Activated CD4-positive, alpha-beta T cell treated with anti-CD3 and anti-CD28 coated beads, Interleukin-2, amount 50 U/mL, for 24 hours (primary cell): Measurements from ENCODE around the gene COL9A3.

Experiments used
- DNase-seq, 2 donors: peaks; one replicate each; pipeline ENCODE4 v3.0.0-alpha.2; 2020; ENCODE audit warnings: low read depth in 1 of 2, low spot score in 1 of 2

COL9A3 gene

DNA sequence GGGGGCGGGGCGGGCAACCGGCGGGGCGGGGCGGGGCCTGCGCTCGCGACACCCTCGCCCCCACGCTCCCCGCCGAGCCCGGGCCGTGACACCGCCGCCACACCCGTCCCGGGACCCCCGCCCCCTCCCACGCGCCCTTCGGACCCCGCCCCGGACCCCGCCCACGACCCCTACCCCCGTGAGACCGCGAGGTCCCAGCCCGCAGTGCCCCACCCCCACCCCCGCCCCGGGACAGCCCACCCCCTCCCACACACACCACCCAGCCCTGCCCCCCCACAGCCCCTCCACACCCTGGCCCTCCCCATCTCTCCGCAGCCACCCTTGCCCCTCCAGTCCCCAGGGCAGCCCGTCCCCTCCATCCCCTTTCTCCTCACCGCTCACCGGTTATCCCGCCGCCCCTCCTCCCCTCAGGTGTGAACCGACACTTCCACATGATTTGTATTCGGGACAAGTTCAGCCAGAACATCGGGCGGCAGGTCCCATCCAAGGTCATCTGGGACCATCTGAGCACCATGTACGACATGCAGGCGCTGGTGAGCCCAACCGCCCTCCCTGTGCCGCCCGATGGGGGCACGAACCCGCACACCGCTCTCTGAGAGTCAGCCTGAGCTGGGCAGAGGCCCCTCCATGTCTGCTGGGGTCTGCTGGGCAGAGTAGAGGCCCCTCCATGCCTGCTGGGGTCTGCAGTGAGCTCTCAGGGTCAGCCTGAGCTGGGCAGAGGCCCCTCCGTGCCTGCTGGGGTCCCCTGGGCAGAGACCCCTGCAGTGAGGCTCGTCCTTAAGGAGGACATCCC, 20.0 kb upstream of the COL9A3 start:
- no peak for DNase-seq

DNA sequence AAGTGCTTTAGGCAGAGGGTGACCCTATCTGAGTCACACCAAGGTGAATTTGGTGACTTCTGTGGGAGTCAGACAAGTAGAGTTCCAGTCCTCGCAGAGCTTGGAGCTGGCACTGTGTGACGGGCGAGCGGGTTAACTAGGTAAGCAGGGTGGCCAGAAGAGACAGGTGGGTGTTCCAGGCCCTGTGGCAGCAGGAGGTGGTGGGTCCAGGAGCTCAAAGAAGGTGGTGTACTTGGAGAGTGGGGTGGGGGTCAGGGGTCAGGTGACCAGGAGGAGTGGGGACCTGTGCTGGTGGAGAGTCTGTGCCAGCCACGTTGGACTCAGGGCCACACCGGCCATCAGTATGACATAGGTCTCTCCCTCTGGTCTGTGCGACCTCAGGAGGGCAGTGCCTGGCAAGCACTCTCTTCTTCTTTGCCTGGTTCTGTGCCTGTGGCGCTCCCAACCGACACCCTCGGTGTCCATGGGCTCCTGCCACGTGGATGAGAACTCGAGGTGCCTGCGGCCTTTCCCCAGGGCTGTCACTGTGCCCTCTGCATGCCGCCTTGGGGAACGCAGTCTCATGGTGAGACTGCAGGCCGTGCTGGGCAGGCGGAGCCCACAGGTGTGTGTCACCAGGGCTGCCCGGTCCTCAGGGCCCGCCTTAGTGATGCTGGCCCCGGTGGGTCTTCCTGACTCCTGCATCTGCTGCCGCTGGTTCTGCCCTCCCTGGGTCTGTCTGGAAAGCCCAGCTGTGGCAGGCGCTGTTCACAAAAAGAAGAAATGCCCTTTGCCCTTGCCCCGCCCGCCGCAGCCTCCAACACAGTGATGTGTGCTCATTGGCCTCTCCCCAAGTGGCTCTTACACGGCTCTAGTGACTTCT, 18.9 kb upstream of the COL9A3 start:
- DNase-seq: no peak

GRCh38 chr20:62799036-62799435, 17.8 kb upstream of the COL9A3 start:
- no peak for DNase-seq

DNA sequence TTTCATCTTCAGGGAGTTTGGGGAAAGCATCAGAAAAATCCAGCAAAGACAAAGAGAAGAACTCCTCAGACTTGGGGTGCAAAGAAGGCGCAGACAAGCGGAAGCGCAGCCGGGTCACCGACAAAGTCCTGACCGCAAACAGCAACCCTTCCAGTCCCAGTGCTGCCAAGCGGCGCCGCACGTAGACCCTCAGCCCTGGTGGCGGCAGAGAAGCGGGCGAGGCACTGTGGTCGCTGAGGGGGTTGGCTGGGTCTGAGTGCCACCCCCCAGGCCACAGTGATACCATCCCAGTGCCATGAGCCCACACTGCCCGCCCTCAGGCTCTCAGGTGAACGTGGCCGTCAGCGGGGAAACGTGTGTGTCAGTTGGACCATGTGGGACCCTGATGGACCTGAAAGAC, 17.4 kb upstream of the COL9A3 start:
- no peak for DNase-seq

DNA sequence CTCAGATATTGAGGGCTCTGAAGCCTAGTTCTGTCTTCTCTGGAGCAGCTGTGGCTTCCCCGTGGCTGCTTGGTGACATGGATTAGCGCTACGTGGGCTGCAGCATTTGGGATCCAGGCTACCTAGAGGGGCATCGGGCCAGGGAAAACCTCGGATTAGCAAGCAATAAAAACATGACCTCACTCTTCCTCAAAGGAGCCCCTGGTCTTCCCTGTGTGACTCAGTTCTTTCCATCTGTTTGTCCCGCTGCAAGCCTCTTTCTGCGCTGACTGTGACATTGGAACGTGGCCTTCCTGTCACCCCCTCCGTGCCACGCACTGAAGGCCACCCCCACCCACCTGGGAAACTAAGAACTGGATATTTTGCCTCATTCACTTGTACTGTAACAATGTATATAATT, 17.0 kb upstream of the COL9A3 start:
- no peak for DNase-seq

GRCh38 chr20:62800314-62801259, 16.3 kb upstream of the COL9A3 start:
- DNase-seq: no peak

DNA sequence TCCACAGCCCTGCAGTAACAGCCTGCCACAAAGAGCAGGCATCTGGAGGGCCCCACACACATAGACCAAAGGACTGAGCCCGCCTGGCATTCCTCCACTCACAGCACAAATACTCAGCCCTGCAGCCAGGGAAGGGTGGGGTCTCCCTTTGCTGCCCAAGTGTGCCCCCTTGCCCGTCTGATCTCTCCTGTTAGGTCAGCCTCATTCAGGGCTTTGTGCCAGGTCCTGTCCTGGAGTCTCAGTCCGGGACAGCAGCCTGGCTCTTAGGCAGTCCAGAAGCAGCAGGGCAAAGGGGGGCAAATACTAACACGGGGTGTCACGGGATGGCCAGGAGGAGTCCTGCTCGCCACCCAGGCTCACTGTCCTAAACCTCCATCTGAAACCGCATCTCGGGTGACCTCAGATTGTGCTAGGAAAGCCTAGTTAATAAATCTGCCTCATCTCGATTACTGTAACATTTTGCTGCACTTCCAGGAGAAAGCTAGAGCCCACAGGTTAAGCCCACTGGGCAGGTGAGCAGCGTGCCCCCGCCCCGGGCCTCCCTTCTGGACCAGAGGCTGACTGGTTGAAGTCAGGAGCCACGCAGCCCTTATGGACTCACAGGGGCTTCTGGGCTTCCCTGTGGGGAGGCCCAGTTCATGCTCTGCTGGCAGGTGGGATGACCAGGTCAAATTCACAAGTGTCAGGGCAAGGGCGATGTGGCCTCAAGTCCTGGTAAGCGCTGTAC, 15.4 kb upstream of the COL9A3 start:
- DNase-seq: no peak

DNA sequence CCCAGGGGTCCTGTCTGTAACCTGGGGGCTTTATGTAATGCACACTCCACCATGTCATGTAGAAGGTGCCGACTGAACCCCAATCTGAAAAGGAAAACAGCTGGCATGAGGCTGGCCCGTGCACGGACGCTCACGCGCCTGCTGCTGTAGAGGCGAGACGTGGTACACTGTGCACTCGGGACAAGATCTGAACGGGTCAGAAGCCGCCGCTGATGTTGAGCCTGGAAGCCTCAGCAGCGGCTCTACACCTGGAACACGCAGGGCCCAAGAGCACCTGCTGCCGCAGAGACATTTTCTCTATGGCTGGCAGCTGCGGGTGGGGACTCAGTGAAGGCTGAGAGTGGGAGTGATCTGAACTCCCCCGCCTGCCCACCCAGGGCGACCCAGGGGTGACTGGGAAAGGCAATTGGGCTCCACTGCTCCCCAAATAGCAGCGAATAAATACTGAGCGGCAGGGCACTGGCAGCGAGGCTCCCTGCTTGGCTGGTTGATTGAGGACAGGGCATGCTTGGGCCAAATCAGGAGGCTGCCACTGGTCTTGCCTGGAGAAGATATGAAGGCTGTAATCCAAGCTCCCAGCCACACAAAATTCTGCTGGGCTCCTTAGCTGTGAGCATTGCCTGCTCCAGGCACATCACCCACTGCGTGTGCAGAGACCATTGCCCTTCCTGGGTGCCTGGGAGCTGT, 14.7 kb upstream of the COL9A3 start:
- DNase-seq: no peak

DNA sequence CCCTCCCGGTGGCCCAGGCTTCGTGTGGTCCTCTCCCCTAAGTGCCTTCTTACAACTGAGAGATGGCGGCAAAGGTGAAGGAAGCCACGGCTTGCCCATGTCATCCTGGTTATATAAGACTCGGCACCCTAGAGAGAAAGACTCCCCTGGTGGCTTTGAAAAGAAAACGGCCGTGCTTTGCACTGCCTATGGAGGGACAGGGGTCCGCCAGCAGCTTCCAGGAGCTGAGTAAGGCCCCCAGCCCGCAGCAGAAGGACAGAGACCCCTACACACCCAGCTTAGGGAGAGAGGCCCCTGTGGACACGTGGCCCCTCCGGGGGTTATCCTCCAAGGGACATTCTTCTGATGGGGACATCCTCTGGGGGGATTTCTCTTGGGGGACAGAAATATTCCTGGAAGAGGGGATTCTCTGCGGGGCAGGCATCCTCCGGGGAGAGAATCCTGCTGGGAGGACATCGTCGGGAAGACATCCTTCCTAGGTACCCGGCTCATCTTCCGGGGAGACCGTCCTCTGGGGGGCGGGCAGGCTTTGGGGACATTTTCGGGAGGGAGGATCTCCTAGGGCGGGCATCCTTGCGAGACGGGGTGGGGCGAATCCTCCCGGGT, 12.7 kb upstream of the COL9A3 start:
- DNase-seq: no peak

DNA sequence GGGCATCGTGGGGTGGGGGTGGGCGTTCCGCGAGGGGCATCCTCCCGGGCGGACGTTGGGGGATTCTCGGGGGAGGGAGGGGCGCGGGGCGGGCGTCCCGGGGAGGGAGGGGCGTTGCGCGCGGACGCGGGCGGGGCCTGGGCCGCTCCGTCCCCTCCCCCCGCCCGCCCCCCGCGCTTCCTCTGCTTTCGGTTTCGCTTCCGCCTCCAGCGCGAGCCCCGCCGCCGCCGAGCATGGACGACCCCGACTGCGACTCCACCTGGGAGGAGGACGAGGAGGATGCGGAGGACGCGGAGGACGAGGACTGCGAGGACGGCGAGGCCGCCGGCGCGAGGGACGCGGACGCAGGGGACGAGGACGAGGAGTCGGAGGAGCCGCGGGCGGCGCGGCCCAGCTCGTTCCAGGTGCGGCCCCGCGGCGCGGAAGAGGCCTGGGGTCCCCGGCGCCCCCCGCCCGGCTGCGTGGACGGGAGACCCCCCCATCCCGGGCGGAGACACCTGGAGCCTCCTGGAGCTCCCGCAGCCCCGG, 12.2 kb upstream of the COL9A3 start, which contains the start of gene OGFR:
TSS of gene OGFR (plus strand) at position 209 of the 528 bp plus-strand sequence. CDS start at position 234, 25 bp downstream.
- DNase-seq: peak; percentile 44 to 51

DNA sequence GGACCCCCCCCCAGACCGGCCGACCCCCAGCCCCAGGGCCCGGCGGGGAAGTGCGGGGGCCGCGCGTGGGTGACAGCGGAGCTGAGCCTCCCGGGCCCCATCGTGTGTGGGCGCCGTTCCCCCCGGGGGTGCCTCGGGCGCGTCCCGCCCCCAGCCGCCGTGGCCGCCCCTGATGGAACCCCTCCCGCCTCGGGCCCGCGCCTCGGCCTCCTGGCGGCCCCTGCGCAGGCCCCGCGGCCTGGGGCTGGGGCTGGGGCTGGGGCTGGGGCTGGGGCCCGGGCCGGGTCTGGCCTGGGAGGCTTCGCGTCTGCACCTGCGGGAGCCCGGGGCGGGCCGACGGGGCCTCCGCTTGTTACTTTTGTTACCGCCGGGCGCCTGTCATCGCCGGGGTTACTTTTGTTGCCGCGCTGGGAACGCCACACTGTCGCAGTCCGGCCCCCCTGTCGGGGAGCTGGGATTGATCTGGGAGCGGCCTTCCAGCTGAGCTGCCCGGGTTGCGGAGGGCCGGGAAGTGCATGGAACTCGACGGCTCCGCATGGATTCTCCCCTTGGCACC, 11.6 kb upstream of the COL9A3 start:
- no peak for DNase-seq

- DNase-seq: no peak
Measured at GRCh38 chr20:62805711-62806382, 11.0 kb upstream of the COL9A3 start.

DNA sequence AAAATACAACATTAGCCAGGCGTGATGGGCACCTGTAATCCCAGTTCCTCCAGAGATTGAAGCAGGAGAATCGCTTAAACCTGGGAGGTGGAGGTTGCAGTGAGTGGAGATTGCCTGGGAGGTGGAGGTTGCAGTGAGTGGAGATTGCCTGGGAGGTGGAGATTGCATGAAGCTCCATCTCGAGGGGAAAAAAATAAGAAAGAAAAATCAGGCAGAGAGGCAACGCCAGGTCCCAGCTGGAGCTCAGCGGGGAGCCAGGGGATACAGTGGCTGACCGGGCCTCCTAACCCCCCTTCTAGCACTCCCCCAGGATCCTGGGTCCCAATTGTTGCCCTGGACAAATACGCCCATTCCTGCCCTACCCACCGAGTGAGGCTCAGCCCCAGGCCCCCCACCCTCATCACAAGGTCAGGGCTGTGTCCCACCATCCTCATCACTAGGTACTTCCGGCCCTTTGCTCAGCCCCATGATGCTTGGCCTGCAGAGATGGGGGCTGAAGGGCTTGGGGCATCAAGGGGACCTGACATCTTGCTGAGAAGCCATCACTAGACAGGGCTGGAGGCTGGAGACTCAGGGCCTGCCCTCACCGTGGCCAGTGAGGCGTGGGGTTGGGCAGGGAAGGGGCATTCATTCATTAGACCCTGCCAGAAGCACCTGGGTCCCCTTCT, 10.3 kb upstream of the COL9A3 start:
- no peak for DNase-seq

GRCh38 chr20:62807444-62808210, 9.2 kb upstream of the COL9A3 start:
- no peak for DNase-seq

- DNase-seq: peak; percentile 61 to 65
Measured at GRCh38 chr20:62808211-62808865, 8.5 kb upstream of the COL9A3 start.
